MCF 10A (cell line): ENCODE data around the gene SNX4. TPM values are rescaled to one million over a fixed set of nuclear protein-coding genes. Genes with fewer than 3 reads are reported as not detected.

Experiments
- BruUV-seq: library from RNA; stranded (reverse); fragments of 400-500 nt; replicated peaks from 2 replicates; lab custom pipeline; 2021; lab: Mats Ljungman, UMichigan
- CTCF ChIA-PET: fragments of 300-600 bp; sonication (Branson Sonifier 250); formaldehyde crosslinking; extraction: SDS; loops from one replicate; lab custom pipeline; 2021; ENCODE audit warnings: antibody characterized with exemption, inconsistent platforms; lab: Yijun Ruan, JAX
- POLR2A ChIA-PET: fragments of 300-600, 350-650 bp; sonication (Branson Sonifier 250); formaldehyde crosslinking; extraction: SDS; loops from one replicate; lab custom pipeline; 2020; ENCODE audit warnings: antibody characterized with exemption, inconsistent platforms; lab: Yijun Ruan, JAX
- DNase-seq: peaks from one replicate; pipeline ENCODE4 v3.0.0-alpha.2; 2018; ENCODE audit not compliant: unreplicated experiment
- H3K27ac Mint-ChIP-seq: one replicate; pipeline ENCODE4 v1.8.0; 2022; ENCODE audit warnings: mild to moderate bottlenecking, low read depth, mixed read lengths; ENCODE audit not compliant: unreplicated experiment
- H3K27me3 Mint-ChIP-seq: one replicate; pipeline ENCODE4 v1.8.0; 2022; ENCODE audit warnings: mixed read lengths; ENCODE audit not compliant: insufficient read depth, unreplicated experiment
- H3K36me3 Mint-ChIP-seq: one replicate; pipeline ENCODE4 v1.8.0; 2022; ENCODE audit warnings: mild to moderate bottlenecking, moderate library complexity, mixed read lengths; ENCODE audit not compliant: insufficient read depth, unreplicated experiment
- H3K4me1 Mint-ChIP-seq: one replicate; pipeline ENCODE4 v1.8.0; 2022; ENCODE audit warnings: mixed read lengths; ENCODE audit not compliant: insufficient read depth, unreplicated experiment
- H3K4me3 Mint-ChIP-seq: one replicate; pipeline ENCODE4 v1.8.0; 2022; ENCODE audit warnings: mild to moderate bottlenecking, moderate library complexity, mixed read lengths; ENCODE audit not compliant: unreplicated experiment
- H3K9me3 Mint-ChIP-seq: one replicate; pipeline ENCODE4 v1.8.0; 2022; ENCODE audit warnings: mixed read lengths; ENCODE audit not compliant: unreplicated experiment
- intact Hi-C: fragments of 100-400 bp; cut with micrococcal nuclease; formaldehyde crosslinking; loops from 2 replicates; pipeline ENCODE4 v1.14.1; 2022
- total RNA-seq: library from RNA; stranded (reverse); gene quantifications from 2 replicates; pipeline ENCODE4 v1.2.3, GENCODE V29; 2022
- TF ChIP-seq, protein P1 (sequence below): fragments of 200-600 bp; IDR thresholded peaks from one replicate; pipeline ENCODE4 v1.8.0; 2022; ENCODE audit warnings: antibody characterized with exemption, mild to moderate bottlenecking; ENCODE audit not compliant: unreplicated experiment

Gene SNX4
- total RNA-seq, 1 experiment from 2014 or later: 20.4 TPM

DNA sequence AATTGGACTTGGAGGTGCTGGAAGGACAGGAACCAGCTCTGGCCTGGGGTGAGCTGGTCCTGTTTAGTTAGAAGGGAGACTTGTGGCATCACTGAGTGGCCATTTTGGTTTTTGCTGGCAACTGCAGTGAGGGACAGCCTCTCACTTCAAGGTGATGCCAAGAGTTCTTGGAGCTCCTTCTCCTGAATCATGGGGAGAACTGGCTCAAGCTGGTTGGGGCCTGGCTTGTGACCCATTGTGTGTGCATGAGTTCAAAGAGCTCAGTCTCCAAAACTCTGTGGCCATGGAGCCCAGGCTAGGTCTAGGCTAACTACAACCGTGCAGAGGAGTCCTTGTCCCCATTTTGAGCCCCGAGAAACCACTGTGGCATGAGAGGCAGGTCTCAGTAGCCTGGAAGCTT lies 84.8 kb downstream of the SNX4 start:
- DNase-seq: peak; percentile 11
- Mint-ChIP-seq H3K36me3 (peaks cover 6% of the 10 kb centered on the region), H3K4me3 (no peak overlapping the region), H3K4me1 (peaks cover 19% of the 10 kb centered on the region), H3K27me3 (no peaks in the 10 kb centered on the region), H3K27ac (no peak overlapping the region), H3K9me3 (no peaks in the 10 kb centered on the region)
- intact Hi-C loops: loop anchor here (10.0 kb wide), 1 partner anchor 210 kb away; no protein-coding TSS in a partner anchor
- CTCF ChIA-PET: interaction anchor here (0.5 to 7.9 kb wide), 9 partner anchors 11 to 674 kb away, joined by 3 to 123 read pairs (median 3); no protein-coding TSS in a partner anchor
- POLR2A ChIA-PET: interaction anchor here (0.9 to 3.4 kb wide), 2 partner anchors 59 to 432 kb away, joined by 3 to 20 read pairs; partner anchors contain the start of gene ZNF148
- BruUV-seq: no TSS peak
- TF ChIP-seq, protein P1, sequence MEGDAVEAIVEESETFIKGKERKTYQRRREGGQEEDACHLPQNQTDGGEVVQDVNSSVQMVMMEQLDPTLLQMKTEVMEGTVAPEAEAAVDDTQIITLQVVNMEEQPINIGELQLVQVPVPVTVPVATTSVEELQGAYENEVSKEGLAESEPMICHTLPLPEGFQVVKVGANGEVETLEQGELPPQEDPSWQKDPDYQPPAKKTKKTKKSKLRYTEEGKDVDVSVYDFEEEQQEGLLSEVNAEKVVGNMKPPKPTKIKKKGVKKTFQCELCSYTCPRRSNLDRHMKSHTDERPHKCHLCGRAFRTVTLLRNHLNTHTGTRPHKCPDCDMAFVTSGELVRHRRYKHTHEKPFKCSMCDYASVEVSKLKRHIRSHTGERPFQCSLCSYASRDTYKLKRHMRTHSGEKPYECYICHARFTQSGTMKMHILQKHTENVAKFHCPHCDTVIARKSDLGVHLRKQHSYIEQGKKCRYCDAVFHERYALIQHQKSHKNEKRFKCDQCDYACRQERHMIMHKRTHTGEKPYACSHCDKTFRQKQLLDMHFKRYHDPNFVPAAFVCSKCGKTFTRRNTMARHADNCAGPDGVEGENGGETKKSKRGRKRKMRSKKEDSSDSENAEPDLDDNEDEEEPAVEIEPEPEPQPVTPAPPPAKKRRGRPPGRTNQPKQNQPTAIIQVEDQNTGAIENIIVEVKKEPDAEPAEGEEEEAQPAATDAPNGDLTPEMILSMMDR: no peak

DNA sequence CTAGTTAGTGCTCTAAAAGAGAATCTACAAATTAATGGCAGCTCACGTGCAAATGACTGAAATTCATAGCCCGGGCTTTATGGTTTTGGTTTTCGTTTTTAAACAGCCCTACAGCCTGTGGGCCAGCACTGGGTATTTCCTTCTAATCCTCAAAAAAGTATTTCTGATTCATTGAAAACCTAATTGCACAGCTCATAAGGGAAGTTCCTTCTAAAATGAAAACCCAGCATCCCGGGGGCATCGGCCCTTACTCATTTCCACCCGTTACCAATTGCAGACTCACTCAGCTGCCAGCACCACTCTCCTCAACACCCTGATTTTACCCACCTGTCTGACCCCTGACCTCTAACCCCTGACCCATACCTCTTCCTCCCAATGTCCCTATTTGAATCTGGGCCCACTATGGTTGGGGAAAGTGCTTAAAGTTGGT lies 85.4 kb downstream of the SNX4 start:
- TF ChIP-seq, protein P1: no peak
- H3K4me3 Mint-ChIP-seq: no peak overlapping the region
- DNase-seq: no peak
- no TSS peak for BruUV-seq
- peaks cover 19% of the 10 kb centered on the region for H3K4me1 Mint-ChIP-seq
- H3K27ac Mint-ChIP-seq: no peak overlapping the region
- peaks cover 6% of the 10 kb centered on the region for H3K36me3 Mint-ChIP-seq
- intact Hi-C loops: loop anchor here (5.0 to 10.0 kb wide), 2 partner anchors 57 to 210 kb away; partner anchors contain the start of gene ZNF148
- no peaks in the 10 kb centered on the region for H3K27me3 Mint-ChIP-seq
- POLR2A ChIA-PET: interaction anchor here (0.7 to 3.4 kb wide), 5 partner anchors 10 to 442 kb away, joined by 3 to 20 read pairs (median 5); partner anchors contain the start of gene ZNF148
- no peaks in the 10 kb centered on the region for H3K9me3 Mint-ChIP-seq
- CTCF ChIA-PET: interaction anchor here (0.5 to 7.9 kb wide), 6 partner anchors 18 to 674 kb away, joined by 3 to 123 read pairs (median 4); no protein-coding TSS in a partner anchor

DNA sequence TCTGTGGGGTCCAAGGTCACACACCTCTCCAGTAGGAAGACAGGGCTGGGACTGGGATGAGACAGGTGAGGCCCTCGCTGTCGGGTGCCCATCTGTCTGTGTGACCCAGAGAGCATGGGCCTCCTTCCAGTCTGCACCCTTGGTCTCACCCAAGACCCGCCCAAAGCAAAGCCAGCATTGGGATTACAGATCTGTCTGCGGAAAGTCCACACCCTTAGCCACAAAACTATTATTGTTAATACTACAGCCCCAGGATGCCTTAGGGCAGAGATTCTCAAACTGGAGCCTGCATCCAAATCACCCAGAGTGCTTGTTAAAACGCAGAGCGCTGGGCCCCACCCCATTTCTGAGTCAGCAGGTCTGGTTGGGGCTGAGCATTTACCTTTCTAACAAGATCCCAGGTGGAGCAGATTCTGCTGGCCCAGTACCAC lies 86.4 kb downstream of the SNX4 start:
- ChIA-PET POLR2A (interaction anchor here (0.9 to 3.4 kb wide), 4 partner anchors 10 to 441 kb away, joined by 4 to 20 read pairs (median 6); partner anchors contain the start of gene ZNF148), CTCF (interaction anchor here (1.7 to 2.5 kb wide), 3 partner anchors 438 to 673 kb away, joined by 3 to 9 read pairs (median 6); no protein-coding TSS in a partner anchor)
- Mint-ChIP-seq H3K4me1 (peaks cover 19% of the 10 kb centered on the region), H3K36me3 (peaks cover 6% of the 10 kb centered on the region), H3K9me3 (no peaks in the 10 kb centered on the region), H3K27ac (no peak overlapping the region), H3K27me3 (no peaks in the 10 kb centered on the region), H3K4me3 (no peak overlapping the region)
- TF ChIP-seq, protein P1: no peak
- intact Hi-C loops: loop anchor here (5.0 to 10.0 kb wide), 2 partner anchors 56 to 209 kb away; partner anchors contain the start of gene ZNF148
- peak; percentile 80 for DNase-seq
- no TSS peak for BruUV-seq

DNA sequence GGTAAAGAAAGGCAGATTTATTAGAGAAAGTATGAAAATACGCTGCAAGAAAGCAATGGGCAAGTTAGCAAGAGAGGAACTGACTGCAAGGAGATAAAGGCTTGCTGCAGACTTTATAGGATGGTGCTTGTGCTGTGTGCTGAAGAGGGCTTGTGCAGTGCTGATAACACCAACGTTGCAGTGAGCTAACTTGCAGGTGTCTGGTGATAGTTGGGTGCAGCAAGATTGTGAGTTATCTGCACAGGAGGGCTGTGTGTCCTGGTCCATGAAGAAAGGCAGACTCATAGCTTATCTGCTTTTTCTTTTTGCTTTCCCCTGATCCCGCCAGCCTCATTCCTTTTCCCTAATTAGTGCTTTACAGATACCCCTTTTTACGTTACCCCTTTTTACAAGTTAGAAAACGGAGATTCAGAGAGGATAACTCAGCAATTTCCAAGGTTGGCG lies 86.9 kb downstream of the SNX4 start:
- TF ChIP-seq, protein P1: no peak
- H3K36me3 Mint-ChIP-seq: peaks cover 6% of the 10 kb centered on the region
- DNase-seq: no peak
- no peaks in the 10 kb centered on the region for H3K9me3 Mint-ChIP-seq
- ChIA-PET POLR2A (interaction anchor here (1.5 to 3.4 kb wide), 2 partner anchors 9 to 57 kb away, joined by 6 to 20 read pairs; partner anchors contain the start of gene ZNF148), CTCF (interaction anchor here (0.6 to 2.5 kb wide), 4 partner anchors 132 to 669 kb away, joined by 3 to 9 read pairs (median 4); no protein-coding TSS in a partner anchor)
- no peak overlapping the region for H3K4me3 Mint-ChIP-seq
- H3K4me1 Mint-ChIP-seq: peaks cover 19% of the 10 kb centered on the region
- no peaks in the 10 kb centered on the region for H3K27me3 Mint-ChIP-seq
- intact Hi-C loops: loop anchor here (5.0 to 10.0 kb wide), 2 partner anchors 56 to 208 kb away; partner anchors contain the start of gene ZNF148
- H3K27ac Mint-ChIP-seq: no peak overlapping the region
- BruUV-seq: no TSS peak
